GM19324 (cell line): ENCODE measurements around the gene BTBD9.

Source experiments
- ATAC-seq: cut with Tn5 transposase; IDR thresholded peaks from one replicate; pipeline ENCODE4 v1.9.1; 2021; ENCODE audit warnings: mild to moderate bottlenecking, moderate library complexity; ENCODE audit not compliant: unreplicated experiment, low FRiP score

The BTBD9 gene

DNA sequence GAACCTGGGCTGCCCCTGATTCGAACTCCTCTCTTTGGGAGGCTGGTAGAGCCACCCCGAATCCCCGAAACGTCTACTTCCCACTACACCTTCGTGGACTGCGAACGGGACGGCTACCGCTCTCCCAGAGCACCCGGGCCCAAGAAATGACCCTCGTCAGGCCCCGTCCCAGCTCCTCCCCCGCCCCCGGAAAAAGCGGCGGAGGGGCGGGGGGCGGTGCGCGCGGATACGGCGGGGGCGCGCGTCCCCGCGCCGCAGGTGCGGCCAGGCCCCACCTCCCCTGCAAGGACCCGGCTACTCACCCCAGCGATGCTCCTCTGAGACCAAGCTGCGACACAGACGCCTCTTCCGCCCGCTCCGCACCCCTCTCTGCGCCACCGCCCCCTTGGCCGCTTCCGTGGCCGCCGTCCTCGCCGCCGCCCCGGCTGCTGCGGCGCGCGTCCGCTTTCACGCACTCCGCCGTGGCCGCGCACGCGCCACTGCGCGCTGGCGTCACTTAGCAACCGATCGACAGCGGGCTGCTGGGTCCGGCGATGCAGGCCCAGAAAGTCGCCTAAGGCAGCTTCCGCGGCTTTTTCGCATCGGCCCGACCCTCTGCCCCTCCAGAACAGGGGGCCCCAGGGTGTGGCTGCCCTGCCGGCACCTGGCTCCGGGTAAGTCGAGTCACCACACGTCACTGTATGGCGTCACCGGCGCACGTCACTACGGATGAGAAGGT, at the start of gene BTBD9:
TSS of gene BTBD9 (minus strand) at position 432 of the 718 bp plus-strand sequence.
- ATAC-seq: peak; percentile 86

DNA sequence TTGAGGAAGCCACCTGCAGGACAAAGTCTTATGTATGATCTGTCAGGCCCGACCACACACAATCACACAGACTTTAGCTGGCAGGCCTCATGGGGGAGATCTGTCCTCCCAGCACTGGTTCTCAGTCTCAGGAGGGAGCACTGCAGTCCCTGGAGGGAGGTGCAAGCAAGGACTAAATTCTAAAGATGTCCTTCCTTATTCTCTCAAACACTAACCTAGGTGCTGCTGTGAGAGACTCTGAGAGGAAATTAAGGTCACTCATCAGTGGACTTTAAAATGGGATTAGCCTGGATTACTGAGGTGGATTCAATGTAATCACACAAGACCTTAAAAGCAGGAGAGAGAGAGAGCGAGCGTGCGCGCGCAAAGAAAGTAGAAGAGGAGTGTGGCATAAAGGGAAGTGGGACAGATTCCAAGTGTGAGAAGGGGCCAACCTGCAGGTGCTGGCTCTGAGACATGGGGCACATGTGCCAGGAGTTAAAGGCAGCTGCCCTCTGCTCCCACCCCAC, 48.9 kb upstream of the BTBD9 start:
- ATAC-seq: no peak

DNA sequence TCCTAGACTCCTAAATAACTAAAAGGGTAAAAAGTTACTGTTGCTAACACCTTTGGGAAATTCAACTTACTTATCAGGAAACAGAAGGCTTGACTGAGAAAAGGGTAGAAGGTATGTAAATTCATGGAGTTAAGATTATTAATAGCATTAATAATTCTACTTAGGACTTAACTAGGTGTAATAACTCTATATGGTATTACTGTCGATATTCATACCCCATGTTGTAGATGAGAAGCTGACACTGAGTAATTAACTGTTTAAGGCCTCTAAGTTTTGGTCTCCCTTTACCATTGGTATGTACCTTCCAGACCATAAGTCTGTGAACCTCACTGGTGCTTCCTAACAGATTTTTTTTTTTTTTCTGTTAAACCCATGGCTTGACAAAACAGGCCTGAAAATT, 47.8 kb upstream of the BTBD9 start:
- no peak for ATAC-seq

DNA sequence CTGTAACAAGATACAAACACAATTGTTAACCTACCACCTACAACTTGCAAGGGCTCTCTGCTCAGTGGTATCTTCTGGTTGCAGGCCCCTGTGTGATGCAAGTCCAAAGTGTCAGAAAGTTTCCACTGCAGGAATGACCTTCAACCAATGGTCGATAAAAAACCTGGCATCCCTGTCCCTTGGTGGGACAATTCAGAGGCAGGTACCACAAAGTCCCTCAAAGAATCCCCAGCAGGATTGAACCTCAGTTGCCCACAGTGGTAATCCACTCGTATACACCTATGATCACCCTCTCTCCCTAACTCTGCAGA, 47.3 kb upstream of the BTBD9 start:
- no peak for ATAC-seq

DNA sequence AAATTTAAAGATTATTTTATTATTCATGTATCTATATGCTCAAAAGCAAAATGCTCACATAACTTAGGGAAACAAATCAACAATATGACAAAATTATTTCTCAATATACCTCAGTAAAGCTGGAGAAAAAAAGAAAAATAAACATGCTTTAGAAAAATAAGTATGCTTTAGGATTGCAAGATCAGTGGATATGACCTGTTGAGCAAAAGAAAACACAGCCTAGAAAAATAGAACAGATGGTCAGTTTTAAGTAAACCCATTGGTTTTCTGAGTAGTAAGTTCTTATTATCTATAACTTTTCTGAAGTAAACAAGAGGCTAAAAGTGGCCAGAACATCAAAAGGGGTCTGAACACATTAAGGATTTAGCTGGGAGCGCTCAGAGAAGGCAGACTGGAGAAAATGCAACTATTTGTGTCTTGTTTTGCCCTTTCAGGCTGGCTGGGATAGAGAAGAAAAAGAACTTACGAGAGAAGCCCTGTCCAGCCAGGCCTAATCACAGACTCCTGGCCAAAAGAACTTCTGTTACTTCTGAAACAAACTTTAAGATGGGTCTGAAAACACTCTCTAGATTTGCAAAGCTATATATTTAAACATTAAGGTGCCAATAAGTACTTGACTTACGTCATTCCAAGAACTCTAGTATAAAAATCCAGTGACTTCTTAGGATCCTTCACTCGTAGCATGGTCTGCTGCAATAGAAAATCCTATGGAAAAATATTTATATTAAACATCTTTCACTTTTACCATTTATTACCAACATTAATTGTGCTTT, 46.7 kb upstream of the BTBD9 start:
- no peak for ATAC-seq

DNA sequence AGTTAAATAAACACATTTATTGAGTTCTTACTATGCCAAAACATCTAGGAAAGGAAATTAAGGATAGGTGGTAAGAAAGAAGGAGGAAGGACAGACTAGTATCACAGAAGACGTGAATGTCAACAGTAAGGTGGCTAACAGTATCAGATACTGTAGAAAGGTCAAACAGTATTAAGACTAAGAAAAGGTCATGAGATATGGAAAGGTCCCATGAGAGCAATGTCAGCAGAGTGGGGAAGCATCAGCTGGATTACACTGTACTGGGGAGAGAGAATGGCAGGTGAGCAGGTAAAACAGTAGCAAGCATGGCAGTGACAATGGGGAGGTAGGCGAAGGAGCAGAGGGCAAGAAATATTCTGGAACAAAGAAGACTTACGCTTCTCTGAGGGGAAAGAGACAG, 45.2 kb upstream of the BTBD9 start:
- no peak for ATAC-seq

DNA sequence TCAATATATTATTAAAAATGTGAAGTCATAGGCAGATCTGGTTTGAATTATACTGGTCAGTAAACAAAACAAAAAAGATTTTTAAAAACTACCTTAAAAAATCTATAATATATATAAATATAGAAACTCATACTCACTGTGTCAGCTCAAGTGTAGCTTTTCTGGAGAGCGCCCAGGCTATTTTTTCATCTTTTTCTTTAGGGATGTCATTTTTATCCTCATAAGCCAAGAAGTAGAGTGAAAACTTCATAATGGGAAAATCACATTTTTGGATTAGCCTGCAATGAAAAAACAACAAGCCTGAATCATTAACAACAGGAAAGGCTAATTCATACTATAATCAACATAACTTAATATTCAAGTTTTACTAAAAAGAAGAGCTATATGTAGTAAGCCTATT, 44.5 kb upstream of the BTBD9 start:
- no peak for ATAC-seq

DNA sequence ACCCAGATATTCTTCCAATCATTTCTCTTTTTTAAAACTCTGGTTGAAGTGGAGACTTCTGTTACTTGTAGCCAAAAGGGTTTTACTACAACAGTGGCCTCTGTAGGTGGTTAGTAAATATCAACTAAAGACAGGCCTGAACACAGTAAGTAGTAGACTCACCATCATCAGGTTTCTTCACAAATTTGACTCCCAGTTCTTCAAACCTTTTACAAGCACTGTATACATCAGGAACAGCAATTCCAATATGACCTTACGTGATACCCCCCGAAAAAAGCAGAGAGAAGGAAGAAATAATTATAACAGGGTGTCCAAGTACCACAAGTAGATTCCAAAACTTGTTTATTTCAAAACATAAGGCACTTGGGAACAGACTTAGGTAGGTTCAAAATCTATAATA, 42.1 kb upstream of the BTBD9 start:
- no peak for ATAC-seq

DNA sequence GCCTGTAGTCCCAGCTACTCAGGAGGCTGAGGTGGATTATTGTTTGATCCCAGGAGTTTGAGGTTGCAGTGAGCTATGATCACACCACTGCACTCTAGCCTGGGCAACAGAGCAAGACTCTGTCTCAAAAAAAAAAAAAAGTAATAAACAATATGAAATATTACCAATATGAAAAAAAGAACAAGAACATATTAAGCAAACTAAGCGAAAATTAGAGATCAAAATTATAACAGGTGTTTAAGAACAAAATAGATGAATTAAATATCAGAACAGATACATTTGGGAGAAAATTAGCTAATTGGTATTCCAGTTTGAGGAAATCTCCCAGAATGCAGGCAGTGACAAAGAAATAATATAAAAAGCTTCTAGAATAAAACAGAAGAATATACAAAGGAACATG, 39.9 kb upstream of the BTBD9 start:
- no peak for ATAC-seq

DNA sequence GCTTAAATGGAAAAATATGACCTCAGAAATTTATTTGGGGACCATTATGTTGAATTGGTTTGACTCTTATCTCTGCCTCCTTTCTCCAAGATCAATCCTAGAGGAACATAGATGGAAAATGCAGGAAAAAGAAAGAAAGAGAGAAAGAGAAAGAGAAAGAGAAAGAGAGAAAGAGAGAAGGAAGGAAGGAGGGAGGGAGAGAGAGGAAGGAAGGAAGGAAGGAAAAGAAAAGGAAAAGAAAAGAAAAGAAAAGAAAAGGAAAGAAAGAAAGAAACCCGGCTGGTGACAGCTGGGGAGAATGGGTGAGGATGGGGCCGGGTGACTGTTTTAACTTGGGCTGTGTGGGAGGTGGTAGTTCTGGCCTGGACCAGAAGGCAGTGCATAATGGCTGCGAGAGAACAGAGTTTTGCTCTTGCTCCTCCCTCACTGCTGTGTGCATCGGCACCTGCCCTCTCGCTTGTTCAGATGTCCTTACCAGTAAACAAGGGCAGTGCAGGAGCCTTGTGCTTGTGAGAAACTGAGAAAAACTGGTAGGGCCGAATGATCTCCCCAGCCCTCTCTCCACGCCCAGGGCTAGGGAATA, 38.5 kb upstream of the BTBD9 start:
- no peak for ATAC-seq

DNA sequence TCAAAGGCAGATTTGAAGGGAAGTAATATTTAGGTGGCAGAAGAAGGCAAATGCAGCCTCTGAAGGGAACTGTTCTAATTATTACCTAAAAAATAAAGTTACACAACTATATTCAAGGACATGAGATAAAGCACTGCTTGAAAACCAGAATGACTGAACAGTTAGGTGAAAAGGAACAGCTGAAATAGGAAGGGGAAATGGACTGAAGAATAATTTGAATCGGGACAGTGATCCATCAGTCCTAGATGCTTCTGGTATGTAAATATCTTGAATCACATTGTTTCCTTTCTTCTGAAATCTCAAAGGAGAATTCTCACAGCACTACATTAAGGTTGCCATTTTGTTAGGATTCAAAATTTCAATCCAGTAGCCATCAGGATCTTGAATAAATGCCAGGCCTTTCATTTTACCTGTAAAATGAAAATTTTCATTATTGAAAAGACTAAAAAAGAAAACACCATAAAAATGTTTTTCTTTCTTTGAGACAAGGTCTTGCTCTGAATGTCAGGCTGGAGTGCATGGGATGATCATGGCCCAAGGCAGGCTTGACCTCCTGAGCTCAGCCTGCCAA, 37.3 kb upstream of the BTBD9 start:
- no peak for ATAC-seq

DNA sequence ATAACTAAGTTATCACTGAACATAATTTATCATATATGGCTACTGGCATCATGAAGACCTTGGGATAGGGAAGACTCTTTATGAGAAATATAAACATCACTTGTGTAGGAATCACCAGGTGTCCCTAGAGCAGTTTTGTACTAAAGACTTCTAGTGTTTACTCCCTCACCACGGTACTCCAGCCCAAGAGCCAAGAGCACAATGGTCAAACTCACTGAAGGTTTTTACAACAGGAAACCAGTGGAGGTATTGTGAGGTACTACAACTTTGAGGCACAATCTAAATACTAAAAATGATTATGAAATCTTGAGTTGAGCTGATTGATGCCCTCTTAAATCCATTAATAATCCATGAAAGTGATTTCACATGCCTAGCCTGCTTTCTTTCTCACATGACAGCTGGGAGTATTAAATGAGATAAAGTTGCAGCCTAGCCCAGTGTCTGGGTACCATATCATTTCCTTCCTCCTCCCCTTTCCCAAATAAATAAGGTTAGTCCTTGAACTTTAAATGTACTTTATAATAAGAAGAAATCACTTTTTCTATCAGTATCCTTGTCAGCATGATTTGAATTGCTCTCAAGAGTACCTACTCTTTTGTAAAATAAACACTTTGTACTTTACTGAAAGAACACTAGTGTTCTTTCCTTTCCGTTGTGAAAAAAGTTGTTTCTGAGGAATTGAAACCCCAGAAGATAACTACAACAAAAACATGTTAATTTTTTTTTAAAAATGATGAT, 36.7 kb upstream of the BTBD9 start:
- no peak for ATAC-seq

DNA sequence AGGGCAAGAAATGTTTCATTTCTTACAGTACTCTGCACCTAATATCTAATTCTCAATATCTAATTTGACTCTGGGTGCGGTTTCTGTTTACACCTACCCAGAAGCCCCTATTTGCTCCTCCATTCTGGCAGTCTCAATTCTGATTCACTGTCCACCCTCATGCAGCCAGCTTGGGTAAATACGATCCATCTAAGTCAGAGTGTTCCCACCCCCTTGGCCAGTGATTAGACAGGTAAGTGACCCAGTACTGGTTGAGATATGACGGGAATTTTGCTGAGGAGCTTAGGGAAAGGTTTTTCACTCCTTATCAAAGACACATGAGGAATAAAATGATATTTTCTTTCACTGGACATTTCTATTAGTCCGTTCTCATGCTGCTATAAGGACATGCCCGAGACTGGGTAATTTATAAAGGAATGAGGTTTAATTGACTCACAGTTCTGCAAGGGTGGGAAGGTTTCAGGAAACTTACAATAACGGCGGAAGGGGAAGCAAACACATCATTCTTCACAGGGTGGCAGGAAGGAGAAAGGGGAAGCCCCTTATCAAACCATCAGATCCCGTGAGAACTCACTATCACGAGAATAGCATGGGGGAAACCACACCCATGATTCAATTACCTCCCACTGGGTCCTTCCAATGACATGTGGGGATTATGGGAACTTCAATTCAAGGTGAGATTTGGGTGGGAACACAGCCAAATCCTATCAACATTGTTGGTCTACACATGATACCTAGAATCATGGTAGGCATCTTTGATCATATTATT, 33.9 kb upstream of the BTBD9 start:
- ATAC-seq: no peak

DNA sequence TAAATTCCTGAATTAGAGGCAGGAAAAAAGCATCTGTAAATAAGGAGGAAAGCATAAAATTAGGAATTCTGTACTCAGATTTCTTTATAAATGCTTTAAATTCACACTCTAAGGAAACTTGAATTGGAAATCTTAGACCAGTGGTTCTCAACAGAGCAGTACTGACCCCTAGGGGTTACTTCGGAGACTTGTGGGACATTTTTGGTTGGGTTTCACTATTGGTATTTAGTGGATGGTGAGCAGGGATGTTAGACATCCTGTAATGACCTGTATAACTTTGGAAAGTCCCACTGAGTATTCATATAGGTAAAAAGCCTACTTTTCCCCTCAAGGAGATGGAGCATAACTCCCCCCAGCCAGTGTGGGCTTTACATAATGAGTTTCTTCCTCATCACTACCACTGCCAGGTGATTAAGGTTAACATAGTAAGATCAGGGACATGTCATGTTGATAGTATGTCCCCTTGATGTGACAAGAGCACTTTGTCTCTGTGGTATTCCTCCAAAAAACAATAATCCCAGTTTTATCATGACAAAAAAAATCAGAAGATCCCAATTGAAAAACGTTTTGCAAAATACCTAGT, 32.2 kb upstream of the BTBD9 start:
- no peak for ATAC-seq

DNA sequence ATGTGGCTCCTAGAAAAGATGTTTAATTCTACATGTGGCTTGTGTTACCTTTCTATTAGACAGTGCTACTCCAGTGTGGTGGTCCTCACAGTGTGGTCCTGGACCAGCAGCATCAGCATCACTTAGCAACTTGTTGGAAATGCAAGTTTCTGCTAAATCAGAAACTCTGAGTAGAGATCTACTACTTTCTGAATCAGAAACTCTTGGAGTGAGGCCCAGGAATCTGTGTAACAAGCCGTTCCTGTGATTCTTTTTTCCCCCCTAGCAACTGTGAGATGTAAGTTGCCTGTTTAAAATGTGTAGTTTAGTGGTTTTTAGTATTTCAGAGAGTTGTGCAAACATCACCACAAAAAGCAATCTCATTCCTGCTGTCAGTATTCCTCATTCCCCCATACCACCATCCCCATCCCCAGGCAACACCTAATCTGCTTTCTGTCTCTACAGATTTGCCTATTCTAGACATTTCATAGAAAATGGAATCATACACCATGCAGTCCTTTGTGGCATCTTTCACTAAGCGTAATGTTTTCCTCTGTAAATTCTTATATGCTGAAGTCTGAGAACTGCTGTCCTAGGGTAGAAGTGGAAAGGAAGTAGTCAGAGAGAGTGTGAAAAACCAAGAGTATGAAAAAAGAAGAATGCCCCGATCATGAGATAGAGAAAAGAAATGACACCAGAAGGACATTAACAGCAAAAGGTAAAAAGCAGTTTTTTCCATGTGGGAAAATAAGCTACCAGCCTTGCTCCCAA, 18.9 kb upstream of the BTBD9 start:
- no peak for ATAC-seq

DNA sequence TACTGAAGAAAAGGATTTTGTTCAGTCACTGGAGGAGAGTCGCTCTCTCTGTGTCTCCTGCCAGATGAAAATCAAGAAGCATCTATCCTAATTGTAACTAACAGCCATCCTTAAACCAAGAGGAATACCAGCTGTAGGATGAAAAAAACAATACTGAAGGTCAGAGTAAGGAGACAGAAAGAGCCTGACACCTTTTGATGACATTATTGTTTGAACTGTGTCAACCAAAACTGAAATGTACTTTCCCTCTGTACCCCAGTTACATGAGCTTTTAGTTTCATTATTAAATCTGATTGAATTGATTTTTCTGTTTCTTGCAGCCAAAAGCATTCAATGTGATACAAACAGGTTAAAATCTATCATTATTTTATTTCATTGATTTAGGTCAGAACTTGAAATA, 17.2 kb upstream of the BTBD9 start:
- no peak for ATAC-seq

DNA sequence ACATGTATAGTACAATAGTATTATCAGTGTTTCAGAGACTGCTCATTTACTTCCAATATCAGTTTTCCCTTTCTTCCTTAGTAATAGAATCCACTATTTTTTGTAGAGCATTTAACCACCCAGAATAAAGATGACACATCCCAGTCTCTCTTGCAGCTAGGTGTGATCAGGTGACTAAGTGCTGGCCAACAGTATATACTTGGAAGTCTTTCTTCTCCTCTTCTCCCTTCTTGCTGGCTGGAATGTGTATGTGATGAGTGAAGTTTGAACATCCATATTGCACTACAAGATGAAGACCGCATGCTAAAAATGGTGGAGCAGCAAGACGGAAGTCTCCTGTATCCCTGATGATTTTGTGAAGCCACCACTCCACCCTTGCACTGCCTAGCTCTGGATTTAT, 14.5 kb upstream of the BTBD9 start:
- ATAC-seq: no peak

DNA sequence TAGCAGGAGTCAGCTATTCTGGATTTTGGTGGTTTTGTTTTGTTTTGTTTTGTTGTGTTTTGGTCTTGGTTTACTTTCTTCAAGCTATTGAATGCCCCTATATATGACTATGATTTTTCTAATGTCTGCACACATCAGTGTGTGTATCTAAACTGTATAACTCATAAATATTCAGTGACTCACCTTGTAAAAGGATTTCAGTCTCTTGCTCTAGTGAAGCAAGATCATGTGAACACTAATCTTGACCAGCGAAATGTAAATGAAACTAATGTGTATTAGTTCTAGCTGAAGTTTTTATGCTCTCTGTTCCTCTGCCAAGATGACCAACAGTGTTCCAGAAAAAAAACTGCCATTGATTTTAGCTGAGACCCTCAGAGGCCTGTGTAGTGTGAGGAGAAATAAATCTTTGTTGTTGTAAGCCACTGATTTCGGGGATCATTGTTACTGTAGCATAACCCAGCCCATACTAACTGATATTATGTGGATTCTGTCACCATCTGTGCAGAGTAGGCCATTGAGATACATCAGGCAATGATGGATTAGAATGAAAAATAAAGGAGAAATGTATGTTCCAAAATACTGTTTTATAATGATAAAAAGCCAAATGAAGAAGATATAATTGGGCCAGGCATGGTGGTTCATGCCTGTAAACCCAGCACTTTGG, 11.5 kb upstream of the BTBD9 start:
- ATAC-seq: no peak
